CD4-positive, alpha-beta T cell treated with Interleukin-12 subunit alpha and Interleukin-12 subunit beta, for 1 hour (primary cell): ENCODE measurements around the gene HNRNPUL2.
A peak's percentile ranks its signal among the peaks of the same experiment; 100 is the strongest.
"Not testable (repeated sequence)": the region's sequence is repeated elsewhere in the genome, so short reads cannot be mapped to it uniquely, and the experiment has no call there.

Source experiments
- DNase-seq: peaks from one replicate; pipeline ENCODE4 v3.0.0-alpha.2; 2020

Gene HNRNPUL2

GRCh38 chr11:62727165-62727871 lies at the start of gene HNRNPUL2:
Gene HNRNPUL2 (minus strand): TSS chr11:62727457. CDS start chr11:62727156, 301 bp downstream.
- DNase-seq: peak; percentile 99

DNA sequence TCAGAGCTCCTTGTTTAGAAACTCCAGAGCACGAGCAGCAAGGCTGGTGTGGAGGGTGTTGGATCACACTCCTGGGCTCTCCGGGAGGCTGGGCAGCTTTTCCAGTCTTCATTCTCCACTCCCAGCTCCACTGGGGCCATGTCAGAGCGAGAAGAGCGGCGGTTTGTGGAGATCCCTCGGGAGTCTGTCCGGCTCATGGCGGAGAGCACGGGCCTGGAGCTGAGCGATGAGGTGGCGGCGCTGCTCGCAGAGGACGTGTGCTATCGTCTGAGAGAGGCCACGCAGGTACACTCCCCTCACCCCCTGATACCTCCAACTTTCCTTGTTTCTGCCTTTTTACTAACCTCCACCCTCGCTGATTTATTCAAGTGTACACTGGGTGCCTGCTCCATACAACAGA lies 48.4 kb upstream of the HNRNPUL2 start:
- DNase-seq: no peak

DNA sequence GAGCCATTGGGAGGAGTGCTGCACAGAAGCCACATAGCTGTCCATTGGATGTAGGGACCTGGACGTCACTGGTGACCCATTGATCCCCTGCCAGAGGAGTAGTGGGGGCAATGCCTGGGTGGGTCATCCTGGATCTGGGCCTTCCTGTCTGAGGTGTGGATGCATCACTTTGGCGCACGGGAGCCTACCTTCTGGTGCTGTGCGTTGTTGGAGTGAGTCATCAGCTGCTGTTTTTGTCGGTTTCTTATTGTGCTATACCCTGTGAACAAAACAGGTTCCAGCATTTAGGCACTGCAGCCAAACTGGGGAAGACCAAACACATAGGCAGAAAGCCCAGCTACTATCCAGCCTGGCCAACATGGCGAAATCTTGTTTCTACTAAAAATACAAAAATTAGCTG lies 47.1 kb upstream of the HNRNPUL2 start:
- DNase-seq: no peak

- peak; percentile 93 for DNase-seq
Observed at GRCh38 chr11:62771144-62772021, 44.1 kb upstream of the HNRNPUL2 start, which contains the start of gene TAF6L. Gene TAF6L (plus strand): TSS chr11:62771396. CDS start chr11:62775784, 4,388 bp downstream.

DNA sequence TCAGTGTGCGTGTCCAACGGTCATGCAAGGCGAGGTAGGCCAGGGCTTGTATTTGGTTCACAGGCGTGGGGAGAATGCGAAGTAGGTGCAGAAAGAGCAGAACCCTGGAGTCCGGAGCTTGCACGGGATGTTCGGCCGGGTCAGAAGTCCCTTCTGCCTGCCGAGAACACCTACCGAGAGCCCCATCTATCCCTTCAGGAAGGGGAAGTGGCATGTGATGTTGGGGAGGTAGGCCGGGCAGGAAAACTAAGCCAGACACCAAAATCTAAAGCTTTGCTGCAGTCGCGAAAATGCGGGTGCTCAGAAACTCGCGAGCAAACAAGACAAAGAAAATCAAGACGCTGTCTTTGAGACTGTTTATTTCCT lies 43.5 kb upstream of the HNRNPUL2 start:
- DNase-seq: no peak

- not testable (repeated sequence) for DNase-seq
Observed at GRCh38 chr11:62760867-62761227, 33.6 kb upstream of the HNRNPUL2 start.

DNA sequence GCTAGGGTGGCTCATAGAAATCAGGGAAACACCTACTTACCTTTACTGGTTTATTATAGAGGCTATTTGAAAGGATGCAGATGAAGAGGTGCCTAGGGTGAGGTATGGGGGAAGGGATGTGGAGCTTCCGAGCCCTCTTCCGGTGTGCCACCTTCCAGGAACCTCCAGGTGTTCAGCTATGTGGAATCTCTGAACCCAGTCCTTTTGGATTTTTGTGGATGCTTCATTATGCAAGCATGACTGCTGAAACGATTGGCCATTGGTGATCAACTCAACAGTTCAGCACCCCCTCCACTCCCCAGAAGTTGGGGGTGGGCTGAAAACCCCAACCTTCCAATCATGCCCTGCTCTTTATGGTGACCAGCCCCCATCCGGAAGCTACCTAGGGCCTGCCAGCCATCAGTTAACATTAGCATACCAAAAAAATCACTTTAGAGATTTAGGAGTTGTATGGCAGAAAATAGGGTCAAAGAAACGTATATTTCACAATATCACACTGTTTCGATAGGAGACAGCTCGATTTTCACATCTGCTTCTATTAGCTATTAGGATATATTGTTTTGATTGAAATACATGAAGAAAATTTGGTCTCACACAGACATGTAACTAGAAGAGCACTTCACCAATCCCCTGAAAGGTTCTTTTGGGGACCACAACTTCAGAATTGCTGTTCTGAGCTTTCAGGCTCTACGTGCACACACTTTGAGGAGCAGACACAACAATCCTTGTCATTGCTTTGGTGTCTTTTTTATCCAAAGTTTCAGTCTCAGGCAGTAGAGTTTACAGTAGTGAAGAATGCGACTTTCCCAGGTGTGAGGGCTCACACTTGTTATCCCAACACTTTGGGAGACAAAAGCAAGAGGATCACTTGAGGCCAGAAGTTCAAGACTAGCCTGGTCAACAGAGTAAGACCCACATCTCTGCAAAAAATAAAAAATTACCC lies 30.9 kb upstream of the HNRNPUL2 start:
- no peak for DNase-seq

- no peak for DNase-seq
Observed at GRCh38 chr11:62755086-62755615, 27.9 kb upstream of the HNRNPUL2 start.

GRCh38 chr11:62753736-62754603 lies 26.7 kb upstream of the HNRNPUL2 start, which contains the start of gene ZBTB3:
Gene ZBTB3 (minus strand): TSS chr11:62754160. CDS start chr11:62753664, 496 bp downstream.
- peak; percentile 99 for DNase-seq

GRCh38 chr11:62752994-62753735 lies 25.9 kb upstream of the HNRNPUL2 start:
- DNase-seq: no peak

- no peak for DNase-seq
Observed at GRCh38 chr11:62752177-62752785, 25.0 kb upstream of the HNRNPUL2 start.

DNA sequence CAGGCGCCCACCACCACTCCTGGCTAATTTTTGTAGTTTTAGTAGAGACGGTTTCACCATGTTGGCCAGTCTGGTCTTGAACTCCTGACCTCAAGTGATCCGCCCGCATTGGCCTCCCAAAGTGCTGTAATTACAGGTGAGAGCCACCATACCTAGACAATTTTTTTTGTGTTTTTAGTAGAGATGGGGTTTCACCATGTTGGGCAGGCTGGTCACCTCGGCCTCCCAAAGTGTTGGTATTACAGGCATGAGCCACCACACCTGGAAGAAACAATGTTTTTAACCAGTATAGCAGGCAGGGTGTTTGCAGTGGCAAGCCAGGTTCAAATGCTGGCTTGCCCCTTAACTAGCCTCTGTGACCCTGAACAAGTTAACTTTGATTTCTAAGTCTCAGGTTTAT lies 22.7 kb upstream of the HNRNPUL2 start:
- DNase-seq: not testable (repeated sequence)

GRCh38 chr11:62747475-62748160 lies 20.4 kb upstream of the HNRNPUL2 start:
- no peak for DNase-seq

DNA sequence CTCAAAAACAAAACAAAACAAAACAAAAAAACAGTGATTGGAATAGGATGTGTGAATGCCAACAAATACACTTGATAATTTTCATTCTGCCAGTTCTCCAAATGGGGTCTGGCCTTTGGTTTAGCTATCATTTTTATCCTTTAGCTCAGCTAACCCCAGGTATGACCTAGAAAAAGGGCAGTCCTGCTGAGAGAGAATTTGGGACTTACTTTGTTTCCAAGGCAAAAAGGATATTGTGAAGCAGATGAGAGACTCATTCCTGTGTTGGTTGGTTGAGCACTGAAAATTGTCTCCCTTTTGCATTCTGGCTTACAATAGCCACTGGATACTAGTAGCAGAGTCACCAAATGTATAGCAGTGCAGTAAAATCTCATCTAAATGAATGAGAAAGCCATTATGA lies 9.9 kb upstream of the HNRNPUL2 start:
- DNase-seq: no peak

GRCh38 chr11:62732830-62733229 lies 5.6 kb upstream of the HNRNPUL2 start:
- DNase-seq: no peak

DNA sequence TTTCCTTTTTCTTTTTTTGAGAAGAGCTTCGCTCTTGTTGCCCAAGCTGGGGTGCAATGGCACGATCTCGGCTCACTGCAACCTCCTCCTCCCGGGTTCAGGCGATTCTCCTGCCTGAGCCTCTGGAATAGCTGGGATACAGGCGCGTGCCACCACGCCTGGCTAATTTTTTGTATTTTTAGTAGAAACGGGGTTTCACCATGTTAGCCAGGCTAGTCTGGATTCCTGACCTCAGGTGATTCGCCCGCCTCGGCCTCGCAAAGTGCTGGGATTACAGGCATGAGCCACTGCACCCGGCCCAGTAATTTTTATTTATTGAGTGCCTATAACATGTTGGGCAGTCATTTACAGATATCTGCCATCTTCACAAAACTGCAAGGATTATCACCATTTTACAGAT lies 2.8 kb upstream of the HNRNPUL2 start:
- not testable (repeated sequence) for DNase-seq

- DNase-seq: peak; percentile 83
Observed at GRCh38 chr11:62728171-62728988, 1.1 kb upstream of the HNRNPUL2 start, which contains the start of gene TTC9C. Gene TTC9C (plus strand): TSS chr11:62728486. CDS start chr11:62728849, 363 bp downstream.

DNA sequence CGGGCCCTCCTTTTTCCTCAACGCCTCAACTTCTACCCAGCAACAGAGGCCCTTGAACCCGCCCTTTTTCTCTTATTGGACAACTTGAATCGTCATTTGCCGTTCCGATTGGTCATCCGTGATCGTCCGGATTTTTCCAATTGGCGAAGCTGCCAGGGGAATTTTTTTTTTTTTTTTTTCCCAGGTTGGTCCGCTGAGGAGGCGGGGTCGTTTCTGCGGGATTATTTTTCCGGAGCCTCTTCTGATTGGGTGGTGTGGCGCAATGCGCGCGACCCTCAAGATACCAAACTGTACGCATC lies 564 bp upstream of the HNRNPUL2 start:
- DNase-seq: peak; percentile 95

- DNase-seq: no peak
Observed at GRCh38 chr11:62726915-62727164, 417 bp downstream of the HNRNPUL2 start.
